ENCODE measurements around the gene MAN2C1.
"Not testable (repeated sequence)": the region's sequence is repeated elsewhere in the genome, so short reads cannot be mapped to it uniquely, and the experiment has no call there.

The MAN2C1 gene

GRCh38 chr15:75360856-75361255, 7.6 kb downstream of the MAN2C1 start:
- no peak for DNase-seq

- DNase-seq = no peak
Measured at GRCh38 chr15:75360391-75360790, 8.0 kb downstream of the MAN2C1 start.

- DNase-seq = no peak
Measured at GRCh38 chr15:75359537-75360250, 8.7 kb downstream of the MAN2C1 start.

- no peak for DNase-seq
Measured at GRCh38 chr15:75358771-75359536, 9.5 kb downstream of the MAN2C1 start.

- no peak for DNase-seq
Measured at GRCh38 chr15:75357976-75358673, 10.3 kb downstream of the MAN2C1 start.

- no peak for DNase-seq
Measured at GRCh38 chr15:75356517-75356916, 11.9 kb downstream of the MAN2C1 start.

- DNase-seq = no peak
Measured at GRCh38 chr15:75356006-75356405, 12.4 kb downstream of the MAN2C1 start.

GRCh38 chr15:75355369-75355768, 13.0 kb downstream of the MAN2C1 start:
- no peak for DNase-seq

GRCh38 chr15:75354454-75354853, 14.0 kb downstream of the MAN2C1 start:
- DNase-seq = no peak

- DNase-seq = no peak
Measured at GRCh38 chr15:75353604-75354003, 14.8 kb downstream of the MAN2C1 start.

GRCh38 chr15:75352186-75353080, 16.0 kb downstream of the MAN2C1 start:
- DNase-seq = no peak

GRCh38 chr15:75350601-75351361, 17.6 kb downstream of the MAN2C1 start:
- DNase-seq = no peak

- DNase-seq = no peak
Measured at GRCh38 chr15:75349851-75350588, 18.4 kb downstream of the MAN2C1 start.

GRCh38 chr15:75349351-75349669, 19.1 kb downstream of the MAN2C1 start:
- DNase-seq = not testable (repeated sequence)

- no peak for DNase-seq
Measured at GRCh38 chr15:75348562-75349350, 19.7 kb downstream of the MAN2C1 start.

GRCh38 chr15:75348034-75348561, 20.3 kb downstream of the MAN2C1 start:
- no peak for DNase-seq

- no peak for DNase-seq
Measured at GRCh38 chr15:75347222-75348033, 21.0 kb downstream of the MAN2C1 start.

GRCh38 chr15:75346796-75347221, 21.6 kb downstream of the MAN2C1 start, which contains the start of gene NEIL1:
Gene NEIL1, plus strand, starts transcription at chr15:75347039. Its CDS starts 1,867 bp downstream, at chr15:75348906.
- no peak for DNase-seq

GRCh38 chr15:75343953-75344352, 24.5 kb downstream of the MAN2C1 start:
- not testable (repeated sequence) for DNase-seq

Measured in NCI-H2081 treated with DMSO at 0.1 percent for 48 hours (cell line).